NCI-H187 (cell line): ENCODE measurements around the gene UNK.
"Not testable (repeated sequence)": the region's sequence is repeated elsewhere in the genome, so short reads cannot be mapped to it uniquely, and the experiment has no call there.

ENCODE experiments used
- DNase-seq, 2 experiments: peaks; one replicate each; lab custom pipeline; 2025; lab: John Stamatoyannopoulos, UW

UNK gene

GRCh38 chr17:75849279-75849646 lies 64.7 kb downstream of the UNK start:
- DNase-seq, result no peak

DNA sequence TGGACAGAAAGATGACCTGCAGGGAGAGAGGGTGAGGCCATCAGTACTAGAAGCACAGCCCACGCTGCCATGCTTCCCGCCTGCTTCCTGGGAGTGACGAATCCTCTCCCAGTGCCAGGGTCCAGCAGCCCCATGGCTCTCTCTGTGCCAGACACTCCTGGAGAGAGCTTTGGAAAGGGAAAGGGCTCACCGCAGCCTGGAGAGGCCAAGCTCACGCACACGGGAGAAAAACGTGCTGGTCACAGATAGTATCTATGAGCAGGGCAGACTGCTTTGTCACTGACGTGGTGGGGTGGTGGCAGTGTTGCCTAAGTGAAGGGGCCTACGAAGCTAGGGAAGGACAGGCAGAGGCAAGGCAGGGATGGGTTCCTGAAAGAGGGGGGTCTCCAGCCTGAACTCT lies 65.1 kb downstream of the UNK start:
- no peak for DNase-seq

DNA sequence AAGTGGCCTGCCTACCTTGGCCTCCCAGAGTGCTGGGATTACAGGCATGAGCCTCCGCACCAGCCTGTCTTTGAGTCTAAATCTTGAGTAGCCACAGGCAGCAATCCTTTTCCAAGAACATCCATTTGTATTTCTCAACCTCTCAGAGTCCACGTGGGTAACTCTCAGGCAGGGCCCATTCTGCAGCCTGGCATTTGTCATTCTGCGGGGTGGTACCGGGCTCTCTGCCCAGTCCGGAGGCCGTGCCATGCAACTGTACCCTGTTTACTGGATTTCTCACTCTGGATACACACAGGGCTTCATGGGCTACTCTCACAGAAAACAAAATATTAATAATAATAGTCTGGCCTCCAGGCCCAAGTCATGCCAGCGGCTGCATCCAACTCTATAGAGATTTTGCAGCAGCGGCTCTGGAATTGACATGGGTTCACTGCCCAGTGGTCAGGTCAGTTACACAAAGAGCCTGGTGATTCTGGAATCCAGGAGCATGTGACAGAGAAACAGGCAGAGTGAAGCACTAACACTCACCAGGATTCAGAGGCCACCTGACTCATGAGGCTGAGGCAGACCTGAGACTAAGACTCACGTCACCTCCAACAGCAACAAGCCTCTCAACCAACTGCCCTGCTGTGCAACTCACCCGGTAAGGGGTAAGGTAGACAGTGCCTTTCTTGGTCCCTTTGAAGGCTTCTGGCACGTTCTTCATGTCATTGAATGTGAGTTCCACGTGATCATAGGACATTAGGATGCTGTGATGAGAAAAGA lies 66.5 kb downstream of the UNK start:
- DNase-seq, result no peak

DNA sequence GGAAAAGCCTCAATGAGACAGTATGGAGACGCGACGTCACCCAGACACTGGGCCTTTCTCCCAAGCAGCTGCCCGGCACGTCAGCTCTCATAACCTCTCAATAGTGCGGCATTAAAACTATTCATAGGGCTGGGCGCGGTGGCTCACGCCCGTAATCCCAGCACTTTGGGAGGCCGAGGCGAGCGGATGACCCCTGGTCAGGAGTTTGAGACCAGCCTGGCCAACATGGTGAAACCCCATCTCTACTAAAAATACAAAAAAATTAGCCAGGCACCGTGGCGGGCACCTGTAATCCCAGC lies 67.0 kb downstream of the UNK start:
- DNase-seq, result not testable (repeated sequence)

DNA sequence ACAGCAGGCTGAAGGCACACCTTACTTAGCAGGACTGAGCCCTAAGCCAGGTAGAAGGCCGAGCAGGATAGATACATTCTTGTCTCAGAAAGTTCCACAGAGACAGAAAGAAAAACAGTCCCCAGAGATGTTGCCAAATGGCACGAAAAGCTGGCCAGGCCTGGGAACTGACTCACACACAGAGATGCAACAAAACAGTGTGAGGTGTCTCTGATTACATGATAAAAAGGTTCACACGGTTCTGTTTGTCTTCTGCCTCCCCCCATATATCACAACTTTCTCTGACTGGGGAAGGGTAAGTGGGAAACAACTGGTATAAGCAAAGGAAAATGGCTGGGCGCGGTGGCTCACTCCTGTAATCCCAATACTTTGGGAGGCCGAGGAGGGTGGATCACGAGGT lies 68.8 kb downstream of the UNK start:
- DNase-seq, result no peak

- no peak for DNase-seq
Observed at GRCh38 chr17:75854101-75854748, 69.6 kb downstream of the UNK start.

GRCh38 chr17:75854881-75855309 lies 70.3 kb downstream of the UNK start:
- DNase-seq, result no peak

DNA sequence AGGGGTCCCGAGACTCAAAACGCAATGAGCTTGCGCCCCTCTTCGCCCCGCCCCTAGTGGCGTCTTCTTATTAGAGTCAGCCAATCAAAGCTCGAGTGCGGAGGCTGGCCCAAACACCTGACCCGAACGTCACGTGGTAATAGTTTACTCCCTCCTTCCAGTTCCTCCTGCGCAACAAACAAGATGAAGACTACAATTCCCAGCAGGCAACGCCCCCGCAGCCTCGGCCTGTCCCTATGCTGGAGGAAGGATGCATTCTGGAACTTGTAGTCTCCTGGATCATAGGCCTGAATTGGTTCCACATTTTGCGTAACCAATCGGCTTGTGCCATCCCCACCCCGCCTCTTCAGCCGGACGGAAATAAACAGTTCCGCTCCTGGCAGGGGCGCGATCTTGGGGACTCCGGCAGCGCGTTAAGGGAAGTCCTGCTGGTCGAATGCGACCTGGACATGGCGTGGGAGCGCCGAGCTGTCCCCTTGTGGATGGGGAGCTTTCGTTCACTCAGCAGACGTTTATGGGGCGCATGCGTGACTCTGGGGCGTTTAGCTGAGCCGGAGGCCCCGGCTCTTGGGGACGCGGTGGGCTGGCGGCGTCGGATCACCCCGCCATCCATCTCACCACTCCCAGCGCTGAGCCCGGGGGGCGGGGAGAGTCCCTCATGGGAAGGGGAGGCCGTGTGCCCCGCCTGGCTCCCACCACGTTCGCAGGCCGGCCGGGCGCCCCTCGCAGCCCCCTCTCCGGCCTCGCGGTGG lies 70.9 kb downstream of the UNK start, which contains the start of gene WBP2:
TSS of gene WBP2 (minus strand) at position 26 of the 752 bp plus-strand sequence. CDS start 38 bp downstream, outside the sequence.
- peak; percentile 90 to 97 for DNase-seq

DNA sequence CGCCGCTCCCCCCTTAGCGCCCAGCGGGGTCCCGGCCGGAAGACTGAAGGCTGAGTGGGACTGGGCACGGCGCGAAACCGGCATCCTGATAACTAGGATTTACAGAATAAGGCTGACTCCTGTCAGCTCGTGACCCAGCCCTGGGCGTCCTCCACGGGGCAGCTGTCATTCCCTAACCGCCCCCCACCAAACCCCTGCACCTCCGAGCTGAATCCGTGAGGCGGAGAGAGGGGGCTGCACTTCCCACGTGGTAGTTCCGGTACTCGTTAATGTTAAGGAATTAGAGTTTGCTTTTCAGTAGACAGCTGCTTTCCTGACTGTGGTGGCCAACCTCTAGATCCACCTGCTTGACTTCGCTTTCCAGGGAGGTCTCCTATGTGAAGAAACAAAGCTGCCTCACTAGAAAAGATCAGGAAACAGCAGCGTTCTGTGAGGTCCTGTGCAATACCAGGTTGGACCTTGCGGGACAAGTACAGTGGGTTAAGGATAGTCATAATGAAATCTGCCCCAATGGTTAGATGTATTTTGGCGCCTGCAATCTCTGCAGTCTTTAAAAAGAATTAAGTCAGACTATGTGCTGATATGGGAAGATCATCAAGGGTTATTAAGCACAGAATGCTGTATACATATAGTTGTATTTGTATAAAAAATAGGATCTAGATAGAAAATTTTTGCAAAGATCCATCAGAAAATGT lies 71.6 kb downstream of the UNK start:
- DNase-seq, result no peak

DNA sequence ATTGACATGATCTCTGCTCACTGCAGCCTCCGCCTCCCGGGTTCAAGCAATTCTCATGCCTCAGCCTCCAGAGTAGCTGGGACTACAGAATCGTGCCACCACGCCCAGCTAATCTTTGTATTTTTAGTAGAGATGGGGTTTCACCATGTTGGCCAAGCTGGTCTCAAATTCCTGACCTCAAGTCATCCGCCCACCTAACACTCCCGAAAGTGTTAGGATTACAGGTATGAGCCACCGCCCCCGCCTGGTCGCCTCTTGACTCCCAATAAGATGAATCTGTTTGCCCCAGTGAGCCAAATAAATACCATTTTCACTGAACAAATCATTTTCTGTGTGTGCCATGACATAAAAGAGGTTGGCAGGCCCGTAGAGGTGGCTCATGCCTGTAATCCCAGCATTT lies 74.8 kb downstream of the UNK start:
- DNase-seq, result not testable (repeated sequence)

GRCh38 chr17:75861927-75862317 lies 77.3 kb downstream of the UNK start:
- no peak for DNase-seq

- no peak for DNase-seq
Observed at GRCh38 chr17:75864448-75864871, 79.9 kb downstream of the UNK start.

DNA sequence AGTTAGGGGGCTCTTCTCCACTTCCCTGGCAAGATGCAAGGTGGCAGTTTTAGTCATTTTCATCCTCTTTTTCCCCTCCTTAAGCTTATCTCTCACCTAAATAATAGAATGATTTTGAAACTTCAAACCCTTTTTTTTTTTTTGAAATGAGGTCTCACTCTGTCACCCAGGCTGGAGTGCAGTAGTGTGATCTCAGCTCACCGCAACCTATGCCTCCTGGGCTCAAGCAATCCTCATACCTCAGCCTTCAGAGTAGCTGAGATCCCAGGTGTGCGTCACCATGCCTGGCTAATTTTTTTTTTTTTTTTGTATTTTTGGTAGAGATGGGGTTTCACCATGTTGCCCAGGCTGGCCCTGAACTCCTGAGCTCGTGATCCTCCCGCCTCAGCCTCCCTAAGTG lies 80.3 kb downstream of the UNK start:
- DNase-seq, result not testable (repeated sequence)

DNA sequence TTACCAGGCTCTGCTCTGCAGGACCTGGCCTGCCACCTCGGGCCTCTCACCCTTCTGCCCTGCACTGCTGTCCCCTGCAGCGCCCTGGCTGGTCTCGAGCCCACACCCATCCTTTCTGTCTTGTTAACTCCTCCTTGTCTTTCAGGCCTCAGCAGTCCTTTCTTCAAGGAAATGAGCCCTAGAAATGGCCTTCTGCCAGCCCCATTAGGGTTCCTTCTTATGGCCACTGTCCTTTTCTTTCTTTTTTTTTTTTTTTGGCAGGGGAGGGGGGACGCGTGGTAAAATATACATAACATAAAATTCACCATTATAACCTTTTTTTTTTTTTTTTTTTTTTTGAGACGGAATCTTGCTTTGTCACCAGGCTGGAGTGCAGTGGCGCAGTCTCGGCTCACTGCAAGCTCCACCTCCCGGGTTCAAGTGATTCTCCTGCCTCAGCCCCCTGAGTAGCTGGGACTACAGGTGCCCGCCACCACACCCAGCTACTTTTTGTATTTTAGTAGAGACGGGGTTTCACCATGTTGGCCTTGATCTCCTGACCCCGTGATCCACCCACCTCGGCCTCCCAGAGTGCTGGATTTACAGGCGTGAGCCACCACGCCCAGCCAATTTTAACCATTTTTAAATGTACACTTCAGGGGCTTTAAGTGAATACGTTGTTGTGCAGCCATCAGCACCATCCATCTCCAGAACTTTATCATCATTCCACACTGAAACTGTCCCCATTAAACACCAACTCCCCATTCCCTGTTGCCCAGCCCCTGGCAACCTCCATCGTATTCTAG lies 81.0 kb downstream of the UNK start:
- DNase-seq, result not testable (repeated sequence)

DNA sequence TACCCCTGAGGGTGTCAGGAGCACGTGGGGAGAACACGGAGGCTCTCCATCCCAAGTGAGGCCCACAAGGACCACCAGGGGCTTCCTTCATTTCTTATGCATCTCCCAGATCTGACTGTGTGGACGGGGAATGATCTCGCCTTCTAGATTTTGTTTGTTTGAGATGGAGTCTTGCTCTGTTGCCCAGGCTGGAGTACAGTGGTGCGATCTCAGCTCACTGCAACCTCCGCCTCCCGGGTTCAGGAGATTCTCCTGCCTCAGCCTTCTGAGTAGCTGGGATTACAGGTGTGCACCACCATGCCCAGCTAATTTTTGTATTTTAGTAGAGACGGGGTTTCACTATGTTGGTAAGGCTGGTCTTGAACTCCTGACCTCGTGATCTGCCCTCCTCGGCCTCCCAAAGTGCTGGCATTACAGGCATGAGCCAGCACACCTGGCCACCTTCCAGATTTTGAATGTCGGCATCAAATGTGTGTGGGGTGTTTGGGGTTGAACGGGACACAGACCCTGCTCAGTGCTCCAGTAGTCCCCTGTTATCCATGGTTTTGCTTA lies 84.2 kb downstream of the UNK start:
- not testable (repeated sequence) for DNase-seq

DNA sequence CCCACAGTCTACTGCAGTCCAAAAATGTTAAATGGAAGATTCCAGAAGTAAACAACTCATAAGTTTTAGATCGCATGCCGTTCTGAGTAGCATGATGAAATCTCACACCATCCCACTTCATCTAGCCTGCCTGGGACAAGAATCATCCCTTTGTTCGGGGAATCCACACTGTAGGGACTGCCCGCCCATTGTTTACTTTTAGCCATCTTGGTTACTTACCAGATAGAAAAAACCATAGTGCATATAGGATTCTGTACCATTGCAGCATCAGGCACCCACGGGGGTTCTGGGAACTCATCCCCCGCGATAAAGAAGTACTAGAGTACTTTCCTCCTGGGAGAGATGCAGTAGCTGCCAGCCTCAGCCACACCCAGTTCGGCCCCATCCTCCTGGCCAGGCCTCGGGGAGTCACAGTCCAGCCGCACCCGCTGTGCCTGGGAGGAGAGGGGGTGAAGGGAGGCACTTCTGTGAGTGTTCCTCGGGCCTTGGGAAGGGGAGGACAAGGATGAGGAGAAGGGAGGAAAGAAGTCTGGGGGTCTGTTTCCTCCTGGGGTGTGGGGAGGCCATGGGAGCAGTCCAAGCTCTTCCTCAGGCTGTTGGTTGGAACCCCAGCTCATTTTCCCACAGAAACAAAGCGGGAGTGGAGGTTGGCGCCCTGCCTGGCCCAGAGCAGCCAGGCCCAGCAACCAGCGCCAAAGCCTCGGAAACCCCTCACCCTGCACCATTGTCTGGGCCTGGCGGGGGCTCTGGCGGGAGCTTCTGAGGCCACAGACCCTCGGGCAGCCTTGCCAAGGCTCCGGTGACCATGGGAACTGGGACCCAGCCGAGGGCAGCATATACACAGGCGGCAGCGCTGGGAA lies 84.9 kb downstream of the UNK start:
- DNase-seq, result no peak

- DNase-seq, result not testable (repeated sequence)
Observed at GRCh38 chr17:75870228-75870627, 85.6 kb downstream of the UNK start.

DNA sequence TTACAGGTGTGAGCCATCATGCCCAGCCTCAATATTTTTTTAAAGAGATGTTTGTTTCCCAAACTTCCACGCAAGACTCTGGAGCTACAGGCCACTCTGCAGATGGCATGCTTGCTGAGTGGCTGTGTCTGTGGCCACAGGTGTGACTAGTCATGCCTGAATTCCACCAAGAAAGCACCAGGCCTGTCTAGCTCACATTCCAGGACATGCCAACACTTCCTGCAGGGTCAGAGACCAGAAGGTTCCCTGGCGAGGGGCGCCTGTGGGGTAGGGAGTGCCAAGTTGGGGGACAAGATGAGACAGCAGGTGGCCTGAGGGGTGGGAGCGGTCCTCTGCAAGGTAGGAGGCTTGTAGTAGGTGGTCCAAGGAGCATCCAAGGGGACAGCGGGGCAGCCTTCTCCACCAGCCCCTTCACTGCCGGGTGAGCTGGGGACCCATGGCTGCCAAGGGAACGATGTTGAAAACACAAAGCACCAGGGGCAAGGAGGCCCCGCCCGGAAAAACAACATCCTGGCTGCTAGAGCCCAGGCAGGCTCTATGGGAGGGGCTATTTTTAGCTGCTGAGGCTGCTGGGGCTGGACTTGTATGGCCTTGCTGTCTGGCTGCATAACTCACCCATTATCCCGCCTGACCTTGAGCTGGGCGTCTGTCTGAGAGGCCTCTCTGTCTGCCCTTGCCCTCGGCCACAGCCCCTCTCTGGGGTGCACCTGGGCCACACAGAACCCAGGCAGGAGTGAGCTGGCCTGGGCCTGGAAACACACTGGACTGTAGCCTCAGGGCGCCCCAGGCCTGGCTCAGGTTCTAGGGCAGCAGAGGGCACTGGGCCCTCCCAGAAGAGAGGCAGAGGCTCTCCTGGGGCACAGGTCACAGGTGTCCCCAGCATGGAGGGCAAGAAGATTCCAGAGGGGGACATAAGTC lies 88.1 kb downstream of the UNK start:
- no peak for DNase-seq
